Tibial nerve (tissue), 4 donors: ENCODE measurements around the gene JAZF1. TPM values are rescaled to one million over a fixed set of nuclear protein-coding genes. Genes with fewer than 3 reads are reported as not detected.

Source experiments
- DNase-seq, 2 donors: peaks; one replicate each; pipeline ENCODE4 v3.0.0-alpha.2; 2019; ENCODE audit warnings: low spot score in 2 of 2
- H3K27ac ChIP-seq, 4 donors: fragments of 200-600 bp; sonication (generic) in 3 of 4; one replicate each; pipeline ENCODE4 v1.5.1; 2017 to 2019; ENCODE audit warnings: mild to moderate bottlenecking in 1 of 4
- H3K27me3 ChIP-seq, 2 donors: fragments of 200-600 bp; sonication (generic) in 1 of 2; one replicate each; pipeline versions ENCODE4 v1.5.1 to v1.6.0; 2017 to 2019
- H3K36me3 ChIP-seq, 3 donors: fragments of 200-600 bp; sonication (generic); one replicate each; pipeline ENCODE4 v1.5.1; 2018 to 2019
- H3K4me1 ChIP-seq, 4 donors: fragments of 200-600 bp; sonication (generic) in 3 of 4; one replicate each; pipeline ENCODE4 v1.5.1; 2017 to 2019
- H3K4me3 ChIP-seq, 4 donors: fragments of 200-600 bp; sonication (generic) in 3 of 4; one replicate each; pipeline ENCODE4 v1.5.1; 2017 to 2019; ENCODE audit warnings: mild to moderate bottlenecking in 1 of 4, moderate library complexity in 1 of 4
- H3K9me3 ChIP-seq, 4 donors: fragments of 200-600 bp; sonication (generic) in 3 of 4; one replicate each; pipeline ENCODE4 v1.5.1; 2017 to 2019
- CTCF ChIP-seq, 5 experiments: fragments of 200-600 bp in 3 of 5; fragments of 450-650 bp in 2 of 5; sonication (generic) in 3 of 5; IDR thresholded peaks; one replicate each; pipeline ENCODE4 v1.5.1; 2016 to 2019; ENCODE audit warnings: antibody characterized with exemption in 5 of 5, mild to moderate bottlenecking in 3 of 5, moderate library complexity in 2 of 5
- EP300 ChIP-seq, 2 donors: sonication (generic); formaldehyde crosslinking; IDR thresholded peaks; one replicate each; pipeline ENCODE4 v1.6.1; 2017; ENCODE audit warnings: antibody characterized with exemption in 2 of 2, mild to moderate bottlenecking in 1 of 2
- POLR2A ChIP-seq, 2 donors: fragments of 450-650 bp; IDR thresholded peaks; one replicate each; pipeline ENCODE4 v1.6.1; 2017; ENCODE audit warnings: antibody characterized with exemption in 2 of 2, mild to moderate bottlenecking in 2 of 2, moderate library complexity in 2 of 2
- WGBS, 2 donors: methylation state at CpG; one replicate each; pipeline ENCODE4 v1.1.5; 2018; 5-methylcytosine and 5-hydroxymethylcytosine counted together
- total RNA-seq, 4 donors: library from RNA; depleted of rRNA; stranded (reverse); fragments of >200 nt; gene quantifications; one replicate each; pipeline ENCODE4 v1.1.0, GENCODE V29; 2016

Gene JAZF1
- total RNA-seq, 4 donors from 2014 or later = 6.9 to 17.5 (median 10.7) TPM

- WGBS, 2 donors = 96 to 100% methylated on average over 2 of the region's 2 CpGs
- Histone ChIP-seq H3K9me3 (no peaks in the 10 kb centered on the region), H3K4me3 (no peak overlapping the region), H3K27me3 (no peaks in the 10 kb centered on the region), H3K4me1 (peaks cover 0 to 10% (median 0%) of the 10 kb centered on the region in 4 donors), H3K27ac (no peak overlapping the region), H3K36me3 (no peaks in the 10 kb centered on the region)
- DNase-seq = no peak
- TF ChIP-seq EP300 (IDR thresholded peaks at IDR 0.05) (no peak), CTCF (IDR thresholded peaks at IDR 0.05) (no peak), POLR2A (IDR thresholded peaks at IDR 0.05) (no peak)
Measured at GRCh38 chr7:28003408-28003807, 177.2 kb downstream of the JAZF1 start.

- TF ChIP-seq CTCF (IDR thresholded peaks at IDR 0.05) = no peak
- no peak for TF ChIP-seq EP300 (IDR thresholded peaks at IDR 0.05)
- no peak for TF ChIP-seq POLR2A (IDR thresholded peaks at IDR 0.05)
- H3K4me1 ChIP-seq = peaks cover 0 to 10% (median 0%) of the 10 kb centered on the region in 4 donors
Measured at GRCh38 chr7:28002638-28003037, 178.0 kb downstream of the JAZF1 start.

GRCh38 chr7:28001896-28002295, 178.7 kb downstream of the JAZF1 start:
- TF ChIP-seq POLR2A (IDR thresholded peaks at IDR 0.05) (no peak), CTCF (IDR thresholded peaks at IDR 0.05) (no peak), EP300 (IDR thresholded peaks at IDR 0.05) (no peak)
- H3K27ac ChIP-seq = no peak overlapping the region

More at GRCh38 chr7:28002638-28003037, 178.0 kb downstream of the JAZF1 start:
- Histone ChIP-seq H3K9me3 (no peaks in the 10 kb centered on the region), H3K36me3 (no peaks in the 10 kb centered on the region), H3K4me3 (no peak overlapping the region), H3K27me3 (no peaks in the 10 kb centered on the region), H3K27ac (no peak overlapping the region)
- no peak for DNase-seq

GRCh38 chr7:27999829-28000228, 180.8 kb downstream of the JAZF1 start:
- H3K36me3 ChIP-seq = no peaks in the 10 kb centered on the region
- H3K27ac ChIP-seq = no peak overlapping the region
- no peaks in the 10 kb centered on the region for H3K9me3 ChIP-seq
- H3K27me3 ChIP-seq = peaks cover 0 to 25% of the 10 kb centered on the region in 2 donors
- peaks cover 0 to 10% (median 0%) of the 10 kb centered on the region in 4 donors for H3K4me1 ChIP-seq
- no peak for DNase-seq
- TF ChIP-seq EP300 (IDR thresholded peaks at IDR 0.05) (no peak), CTCF (IDR thresholded peaks at IDR 0.05) (no peak), POLR2A (IDR thresholded peaks at IDR 0.05) (no peak)
- H3K4me3 ChIP-seq = no peak overlapping the region
- WGBS, 2 donors = 94 to 97% methylated on average over 3 of the region's 3 CpGs

More at GRCh38 chr7:28001896-28002295, 178.7 kb downstream of the JAZF1 start:
- H3K4me1 ChIP-seq = peaks cover 0 to 10% (median 0%) of the 10 kb centered on the region in 4 donors
- peaks cover 0 to 7% of the 10 kb centered on the region in 2 donors for H3K27me3 ChIP-seq
- H3K4me3 ChIP-seq = no peak overlapping the region
- H3K9me3 ChIP-seq = no peaks in the 10 kb centered on the region
- H3K36me3 ChIP-seq = no peaks in the 10 kb centered on the region
- DNase-seq = no peak

GRCh38 chr7:27998382-27998781, 182.2 kb downstream of the JAZF1 start:
- Histone ChIP-seq H3K4me1 (peaks cover 0 to 20% (median under 1%) of the 10 kb centered on the region in 4 donors), H3K27ac (no peak overlapping the region), H3K27me3 (peaks cover 0 to 29% of the 10 kb centered on the region in 2 donors), H3K4me3 (no peak overlapping the region), H3K9me3 (no peaks in the 10 kb centered on the region), H3K36me3 (no peaks in the 10 kb centered on the region)
- TF ChIP-seq CTCF (IDR thresholded peaks at IDR 0.05) = no peak
- no peak for TF ChIP-seq EP300 (IDR thresholded peaks at IDR 0.05)
- no peak for TF ChIP-seq POLR2A (IDR thresholded peaks at IDR 0.05)
- no peak for DNase-seq
- WGBS, 2 donors = 46 to 73% methylated on average over 2 of the region's 2 CpGs
